Measurements from ENCODE around the gene LCE2A. TPM values are rescaled to one million over a fixed set of nuclear protein-coding genes. Genes with fewer than 3 reads are reported as not detected.
"Not testable (repeated sequence)": the region's sequence is repeated elsewhere in the genome, so short reads cannot be mapped to it uniquely, and the experiment has no call there.

Gene LCE2A
- total RNA-seq, 2 donors from 2014 or later: not detected

DNA sequence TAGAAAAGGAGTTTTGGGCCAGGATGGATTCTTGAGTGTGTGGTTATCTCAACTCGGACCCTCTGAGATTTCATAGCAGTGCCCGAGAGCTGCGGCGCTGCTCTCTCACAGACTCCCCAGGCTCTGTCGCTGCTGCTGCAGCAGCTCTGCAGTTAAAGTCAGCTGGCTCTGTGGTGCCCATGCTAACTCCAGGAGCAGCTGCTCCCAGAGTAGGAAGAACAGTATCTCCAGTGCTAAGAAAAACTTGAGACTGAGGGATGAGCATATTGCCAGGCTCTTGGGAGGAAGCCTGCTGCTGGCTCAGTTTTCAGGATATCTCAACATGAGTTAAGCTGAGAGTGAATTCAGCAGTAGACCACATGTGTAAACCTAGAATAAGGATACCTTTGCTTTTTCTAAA, 30.5 kb upstream of the LCE2A start:
- Mint-ChIP-seq H3K36me3 (ENCODE audit: low read depth) (no peaks in the 10 kb centered on the region), H3K4me3 (no peak overlapping the region), H3K4me1 (no peaks in the 10 kb centered on the region), H3K9me3 (peaks cover 93% of the 10 kb centered on the region), H3K27ac (no peak overlapping the region), H3K27me3 (ENCODE audit: insufficient read depth) (no peaks in the 10 kb centered on the region)
- Histone ChIP-seq H3K4me1 (ENCODE audit: control insufficient read depth, insufficient read depth, low read length) (no peaks in the 10 kb centered on the region), H3K9ac (ENCODE audit: extremely low read depth, low read length, poor library complexity, severe bottlenecking) (no peak overlapping the region), H3K27ac (ENCODE audit: low read depth, low read length) (no peak overlapping the region), H3K4me3 (ENCODE audit: low read length) (no peak overlapping the region), H3K36me3 (ENCODE audit: control insufficient read depth, insufficient read depth, low read length) (no peaks in the 10 kb centered on the region), H3K27me3 (ENCODE audit: control insufficient read depth, insufficient read depth, low read length, poor library complexity, severe bottlenecking) (no peaks in the 10 kb centered on the region), H3K9me3 (ENCODE audit: control insufficient read depth, low read length) (peaks cover 82% of the 10 kb centered on the region)
- TF ChIP-seq, protein P1, sequence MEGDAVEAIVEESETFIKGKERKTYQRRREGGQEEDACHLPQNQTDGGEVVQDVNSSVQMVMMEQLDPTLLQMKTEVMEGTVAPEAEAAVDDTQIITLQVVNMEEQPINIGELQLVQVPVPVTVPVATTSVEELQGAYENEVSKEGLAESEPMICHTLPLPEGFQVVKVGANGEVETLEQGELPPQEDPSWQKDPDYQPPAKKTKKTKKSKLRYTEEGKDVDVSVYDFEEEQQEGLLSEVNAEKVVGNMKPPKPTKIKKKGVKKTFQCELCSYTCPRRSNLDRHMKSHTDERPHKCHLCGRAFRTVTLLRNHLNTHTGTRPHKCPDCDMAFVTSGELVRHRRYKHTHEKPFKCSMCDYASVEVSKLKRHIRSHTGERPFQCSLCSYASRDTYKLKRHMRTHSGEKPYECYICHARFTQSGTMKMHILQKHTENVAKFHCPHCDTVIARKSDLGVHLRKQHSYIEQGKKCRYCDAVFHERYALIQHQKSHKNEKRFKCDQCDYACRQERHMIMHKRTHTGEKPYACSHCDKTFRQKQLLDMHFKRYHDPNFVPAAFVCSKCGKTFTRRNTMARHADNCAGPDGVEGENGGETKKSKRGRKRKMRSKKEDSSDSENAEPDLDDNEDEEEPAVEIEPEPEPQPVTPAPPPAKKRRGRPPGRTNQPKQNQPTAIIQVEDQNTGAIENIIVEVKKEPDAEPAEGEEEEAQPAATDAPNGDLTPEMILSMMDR (conservative IDR thresholded peaks at IDR 0.05): no peak
- no peak for DNase-seq
- WGBS, 2 experiments (ENCODE audit: insufficient coverage in 1 of 2, insufficient read length in 1 of 2): 88 to 100% methylated on average over 3 to 5 of the region's 5 CpGs

DNA sequence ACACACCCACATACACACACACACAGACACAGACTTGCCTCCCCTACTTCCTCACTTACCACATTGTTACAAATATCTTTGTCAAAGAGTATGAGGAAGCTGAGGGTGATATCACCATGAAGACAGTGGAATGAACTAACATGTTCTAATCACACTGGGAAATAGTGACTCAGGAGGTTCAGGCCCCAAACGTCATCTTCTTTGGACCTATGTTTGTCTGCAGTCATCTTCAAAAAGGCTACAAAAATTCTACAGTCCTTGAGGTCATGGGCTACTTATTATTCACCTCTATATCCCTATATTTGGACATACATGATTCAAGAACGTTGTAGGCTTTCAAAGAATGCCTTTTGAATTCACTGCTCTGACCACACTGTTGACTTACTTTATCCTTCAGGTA, 25.1 kb upstream of the LCE2A start:
- H3K36me3 ChIP-seq (ENCODE audit: control insufficient read depth, insufficient read depth, low read length): no peaks in the 10 kb centered on the region
- no peaks in the 10 kb centered on the region for H3K4me1 Mint-ChIP-seq
- no peak for DNase-seq
- H3K9me3 Mint-ChIP-seq: peaks cover 96% of the 10 kb centered on the region
- peaks cover 78% of the 10 kb centered on the region for H3K9me3 ChIP-seq (ENCODE audit: control insufficient read depth, low read length)
- no peaks in the 10 kb centered on the region for H3K36me3 Mint-ChIP-seq (ENCODE audit: low read depth)
- H3K27me3 ChIP-seq (ENCODE audit: control insufficient read depth, insufficient read depth, low read length, poor library complexity, severe bottlenecking): no peaks in the 10 kb centered on the region
- H3K4me3 Mint-ChIP-seq: no peak overlapping the region
- WGBS, 2 experiments (ENCODE audit: insufficient coverage in 1 of 2, insufficient read length in 1 of 2): 19 to 25% methylated on average over 2 of the region's 2 CpGs
- no peak overlapping the region for H3K9ac ChIP-seq (ENCODE audit: extremely low read depth, low read length, poor library complexity, severe bottlenecking)
- no peak overlapping the region for H3K4me3 ChIP-seq (ENCODE audit: low read length)
- H3K27ac Mint-ChIP-seq: no peak overlapping the region
- no peaks in the 10 kb centered on the region for H3K27me3 Mint-ChIP-seq (ENCODE audit: insufficient read depth)
- H3K4me1 ChIP-seq (ENCODE audit: control insufficient read depth, insufficient read depth, low read length): no peaks in the 10 kb centered on the region
- H3K27ac ChIP-seq (ENCODE audit: low read depth, low read length): no peak overlapping the region
- TF ChIP-seq, protein P1 (conservative IDR thresholded peaks at IDR 0.05): no peak

DNA sequence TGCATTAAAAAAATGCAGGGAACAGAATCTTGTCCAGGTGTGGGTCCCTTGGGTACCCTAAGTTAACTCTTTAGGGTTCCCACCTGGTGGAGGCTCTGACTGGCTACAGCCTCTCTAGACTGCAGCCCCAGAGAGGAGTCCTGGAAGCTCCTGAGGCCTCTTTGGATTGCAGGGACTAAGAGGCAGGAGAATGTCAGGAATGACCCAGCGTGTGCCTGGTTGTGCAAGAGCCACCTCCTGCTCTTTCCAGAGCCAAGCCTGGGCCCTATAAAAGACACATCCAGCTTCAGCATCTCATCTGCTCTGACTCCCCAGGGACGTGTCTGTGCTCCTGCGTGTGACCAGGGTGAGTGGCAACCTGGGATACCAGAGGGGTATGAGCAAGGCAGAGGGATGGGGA, 23.2 kb upstream of the LCE2A start, which contains the start of gene LCE2C:
Gene LCE2C, plus strand, starts transcription at position 297 of the 400 bp plus-strand sequence. CDS start 737 bp downstream, outside the sequence.
- H3K4me1 Mint-ChIP-seq; H3K27me3 ChIP-seq (ENCODE audit: control insufficient read depth, insufficient read depth, low read length, poor library complexity, severe bottlenecking); H3K27me3 Mint-ChIP-seq (ENCODE audit: insufficient read depth); H3K27ac ChIP-seq (ENCODE audit: low read depth, low read length); H3K4me1 ChIP-seq (ENCODE audit: control insufficient read depth, insufficient read depth, low read length); H3K36me3 ChIP-seq (ENCODE audit: control insufficient read depth, insufficient read depth, low read length); H3K36me3 Mint-ChIP-seq (ENCODE audit: low read depth); H3K4me3 Mint-ChIP-seq; H3K4me3 ChIP-seq (ENCODE audit: low read length); H3K27ac Mint-ChIP-seq; DNase-seq; H3K9ac ChIP-seq (ENCODE audit: extremely low read depth, low read length, poor library complexity, severe bottlenecking): not testable (repeated sequence)
- H3K9me3 Mint-ChIP-seq: peaks cover 98% of the 10 kb centered on the region
- peaks cover 82% of the 10 kb centered on the region for H3K9me3 ChIP-seq (ENCODE audit: control insufficient read depth, low read length)
- WGBS, 2 experiments (ENCODE audit: insufficient coverage in 1 of 2, insufficient read length in 1 of 2): 20% methylated on average over 1 of the region's 3 CpGs; no CpG with 5 or more reads in 1 of the 2 experiments

DNA sequence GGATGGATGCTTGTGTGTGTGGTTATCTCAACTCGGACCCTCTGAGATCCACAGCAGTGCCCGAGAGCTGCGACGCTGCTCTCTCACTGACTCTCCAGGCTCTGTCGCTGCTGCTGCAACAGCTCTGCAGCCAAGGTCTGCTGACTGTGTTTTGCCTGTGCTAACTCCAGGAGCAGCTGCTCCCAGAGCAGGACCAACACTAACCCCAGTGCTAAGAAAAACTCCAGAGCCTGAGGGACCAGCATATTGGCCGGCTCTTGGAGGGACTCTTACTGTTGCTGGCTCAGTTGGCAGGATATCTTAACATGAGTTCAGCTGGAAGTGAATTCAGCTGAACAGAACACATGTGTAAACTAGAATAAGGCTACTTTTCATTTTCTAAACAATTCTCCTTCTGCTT, 18.7 kb upstream of the LCE2A start:
- WGBS, 2 experiments (ENCODE audit: insufficient coverage in 1 of 2, insufficient read length in 1 of 2): 85% methylated on average over 6 of the region's 6 CpGs; no CpG with 5 or more reads in 1 of the 2 experiments
- Mint-ChIP-seq H3K27me3 (ENCODE audit: insufficient read depth) (no peaks in the 10 kb centered on the region), H3K4me1 (no peaks in the 10 kb centered on the region), H3K4me3 (no peak overlapping the region), H3K9me3 (peaks cover 95% of the 10 kb centered on the region), H3K27ac (no peak overlapping the region), H3K36me3 (ENCODE audit: low read depth) (no peaks in the 10 kb centered on the region)
- Histone ChIP-seq H3K36me3 (ENCODE audit: control insufficient read depth, insufficient read depth, low read length) (no peaks in the 10 kb centered on the region), H3K27ac (ENCODE audit: low read depth, low read length) (no peak overlapping the region), H3K9me3 (ENCODE audit: control insufficient read depth, low read length) (peaks cover 89% of the 10 kb centered on the region), H3K4me1 (ENCODE audit: control insufficient read depth, insufficient read depth, low read length) (no peaks in the 10 kb centered on the region), H3K4me3 (ENCODE audit: low read length) (no peak overlapping the region), H3K27me3 (ENCODE audit: control insufficient read depth, insufficient read depth, low read length, poor library complexity, severe bottlenecking) (no peaks in the 10 kb centered on the region), H3K9ac (ENCODE audit: extremely low read depth, low read length, poor library complexity, severe bottlenecking) (no peak overlapping the region)
- DNase-seq: no peak
- TF ChIP-seq, protein P1 (conservative IDR thresholded peaks at IDR 0.05): no peak
